Limb (tissue), 2 donors: ENCODE data around the gene CPNE1.

Source experiments
- DNase-seq, 2 donors: peaks; one replicate each; pipeline ENCODE4 v3.0.0-alpha.2; 2016; ENCODE audit errors: extremely low spot score in 2 of 2

The CPNE1 gene

DNA sequence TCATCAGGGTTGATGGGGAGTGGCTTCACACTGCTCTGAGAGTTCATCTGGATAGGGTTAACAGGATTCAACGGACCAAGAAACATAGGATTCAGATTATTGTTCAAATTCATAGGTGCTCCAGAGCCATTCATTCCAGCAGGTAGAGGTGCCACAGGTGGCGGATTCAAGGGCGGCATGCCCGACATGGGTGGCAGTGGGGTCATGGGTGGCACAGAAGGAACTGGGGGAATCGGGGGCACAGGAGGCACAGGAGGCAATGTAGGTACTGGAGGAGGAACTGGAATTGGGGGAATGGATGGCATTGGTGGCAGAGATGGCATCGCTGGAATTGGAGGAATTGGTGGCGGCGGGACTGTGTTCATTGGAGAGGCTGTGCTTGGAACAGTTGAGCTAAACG is 10.3 kb downstream of the CPNE1 start:
- DNase-seq: no peak

DNA sequence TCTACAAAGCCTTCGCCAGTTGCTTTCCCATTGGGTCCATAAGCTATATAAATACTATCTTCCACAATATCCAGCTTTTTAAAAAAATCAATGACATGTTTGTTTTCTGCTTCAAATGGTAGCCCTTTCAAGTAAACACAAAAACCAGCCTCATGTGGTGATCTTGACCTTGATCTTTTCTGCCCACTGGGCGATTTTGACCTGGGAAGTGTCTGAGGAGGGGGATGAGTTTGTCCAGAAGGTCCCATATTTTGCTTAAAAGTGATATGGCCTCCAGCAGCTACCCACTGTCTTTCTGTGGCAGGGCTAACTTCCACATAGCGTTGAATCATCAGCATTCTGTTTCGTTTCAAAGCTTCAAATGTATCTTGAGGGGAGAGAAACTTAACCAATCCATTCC is 10.8 kb downstream of the CPNE1 start:
- no peak for DNase-seq

- DNase-seq: no peak
Measured at GRCh38 chr20:35653430-35653734, 11.3 kb downstream of the CPNE1 start.

DNA sequence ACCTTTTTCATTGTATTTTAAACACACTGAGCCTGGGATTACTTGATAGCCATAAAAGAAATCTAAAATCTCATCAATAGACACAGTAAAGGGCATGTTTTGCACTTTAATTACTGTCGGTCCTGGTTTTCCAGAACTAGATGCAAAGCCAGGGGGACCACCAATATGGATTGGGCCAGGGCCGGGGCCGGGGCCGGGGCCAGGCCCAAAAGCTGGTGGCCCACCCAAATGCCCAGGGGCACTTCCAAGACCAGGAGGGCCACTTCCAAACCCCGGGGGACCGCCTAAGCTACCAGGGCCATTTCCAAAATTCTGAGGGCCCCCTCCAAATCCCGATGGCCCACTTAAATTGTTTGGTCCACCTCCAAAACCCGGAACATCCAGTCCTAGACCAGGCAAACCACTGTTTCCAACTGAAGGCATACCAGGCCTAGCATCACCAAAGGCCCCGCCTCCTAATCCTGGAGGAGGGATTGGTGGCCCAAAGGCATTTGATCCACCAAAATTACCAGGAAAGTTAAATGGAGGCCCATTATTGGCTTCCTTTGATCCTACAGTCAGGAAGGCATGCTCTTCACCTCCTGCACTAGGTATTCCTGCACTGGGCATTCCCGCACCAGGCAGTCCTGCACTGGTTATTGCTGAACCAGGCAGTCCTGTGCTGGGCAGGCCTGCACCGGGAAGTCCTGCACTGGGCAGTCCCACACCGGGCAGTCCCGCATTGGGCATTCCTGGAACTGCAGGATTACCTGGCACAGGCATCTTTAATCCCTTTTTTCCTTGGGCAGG is 11.9 kb downstream of the CPNE1 start:
- DNase-seq: no peak

DNA sequence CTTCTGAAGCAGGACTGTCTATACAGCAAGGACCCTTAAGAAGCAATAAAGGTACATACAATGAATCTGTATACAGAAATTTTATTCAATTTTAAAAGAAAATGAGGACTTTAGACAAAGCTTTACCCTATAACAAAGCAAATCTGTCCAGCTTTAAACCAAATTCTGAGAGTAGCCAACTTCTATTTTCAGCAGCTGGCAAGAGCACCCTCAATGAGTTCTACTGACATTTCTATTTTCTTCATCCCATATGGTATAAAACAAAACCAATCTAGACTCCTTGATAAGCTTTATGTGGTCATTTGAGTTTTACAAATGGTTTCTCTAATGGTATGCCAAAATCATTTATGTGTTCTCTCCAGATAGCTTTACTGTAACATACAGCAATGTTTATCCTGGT is 12.7 kb downstream of the CPNE1 start:
- no peak for DNase-seq

- DNase-seq: no peak
Measured at GRCh38 chr20:35650632-35651031, 14.1 kb downstream of the CPNE1 start.

DNA sequence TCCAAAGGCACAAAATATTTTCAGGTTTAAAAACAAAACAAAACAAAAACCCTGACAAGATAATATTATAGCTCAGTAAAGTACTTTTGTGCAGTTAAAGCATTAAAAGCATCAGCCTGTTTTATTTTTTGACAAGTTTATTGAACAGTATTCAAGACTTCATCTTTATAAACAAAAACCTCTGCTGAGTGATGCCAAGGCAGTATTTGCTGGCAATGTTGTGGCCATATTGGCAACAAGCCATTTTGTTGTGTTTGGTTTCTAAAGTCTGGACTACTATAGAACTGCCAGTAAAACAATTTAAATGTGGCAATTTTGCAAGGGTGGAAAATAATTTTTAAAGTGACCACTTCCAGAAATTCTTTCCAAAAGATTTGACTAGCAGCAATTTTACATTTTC is 15.9 kb downstream of the CPNE1 start:
- no peak for DNase-seq

GRCh38 chr20:35644806-35645205 is 19.9 kb downstream of the CPNE1 start:
- DNase-seq: no peak

DNA sequence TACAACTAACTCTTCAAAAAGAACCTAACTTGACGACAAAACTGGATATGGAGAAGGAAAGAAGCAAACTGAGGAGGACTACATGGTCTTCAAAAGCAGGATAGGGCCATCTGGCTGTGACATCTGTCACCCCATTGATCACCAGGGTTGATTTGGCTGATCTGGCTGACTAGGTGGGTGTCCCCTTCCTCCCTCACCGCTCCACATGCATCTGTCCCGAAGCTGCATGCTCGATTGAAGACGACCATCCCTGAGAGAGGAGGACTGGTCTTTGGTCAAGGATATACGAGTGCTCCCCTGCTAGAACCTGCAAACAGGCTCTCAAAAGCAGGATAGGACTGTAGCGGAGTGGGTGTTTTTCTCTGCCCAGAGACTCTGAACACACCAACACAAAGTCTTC is 21.7 kb downstream of the CPNE1 start:
- DNase-seq: no peak

- DNase-seq: no peak
Measured at GRCh38 chr20:35641743-35642142, 23.0 kb downstream of the CPNE1 start.

DNA sequence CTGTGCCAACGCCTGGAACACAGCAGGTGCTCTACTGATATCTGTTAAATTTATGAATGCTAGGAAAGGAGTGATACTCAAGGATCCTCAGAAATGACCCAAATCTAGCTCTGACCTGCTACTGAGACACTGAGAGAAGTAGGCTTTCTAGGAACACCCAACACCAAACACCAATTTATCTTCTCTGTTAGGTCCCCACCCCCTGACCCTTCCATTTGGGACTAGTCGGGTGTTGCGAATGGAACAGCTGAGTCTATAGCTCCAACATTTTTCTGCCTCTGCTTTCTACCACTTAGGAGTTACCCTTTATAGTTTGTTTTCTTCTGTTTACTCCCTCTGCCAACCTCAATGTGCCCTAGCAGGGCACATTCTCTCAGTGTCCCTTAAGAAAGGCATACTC is 24.0 kb downstream of the CPNE1 start:
- no peak for DNase-seq

GRCh38 chr20:35638751-35639150 is 25.9 kb downstream of the CPNE1 start:
- no peak for DNase-seq

DNA sequence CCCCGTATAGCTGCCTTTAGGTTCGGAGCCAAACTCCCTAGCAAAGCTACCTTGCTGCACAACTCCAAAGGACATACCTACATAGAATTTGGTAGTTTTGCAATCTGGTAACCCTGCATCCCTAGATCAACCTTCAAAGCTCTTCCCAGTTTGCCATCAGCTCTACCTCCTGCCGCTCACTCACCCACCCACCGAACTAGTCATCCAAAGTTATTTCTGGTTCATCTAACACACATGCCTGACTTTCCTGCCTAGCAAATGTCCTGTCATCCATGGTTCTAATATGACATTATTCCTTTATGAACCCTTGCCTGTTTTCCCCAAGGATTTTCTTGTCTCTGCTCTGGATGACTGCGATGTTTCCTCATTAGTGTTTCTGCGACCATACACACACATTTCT is 27.4 kb downstream of the CPNE1 start:
- DNase-seq: no peak

GRCh38 chr20:35636095-35636494 is 28.6 kb downstream of the CPNE1 start:
- DNase-seq: no peak

- no peak for DNase-seq
Measured at GRCh38 chr20:35635652-35636051, 29.0 kb downstream of the CPNE1 start.

GRCh38 chr20:35632539-35633115 is 32.1 kb downstream of the CPNE1 start:
- DNase-seq: no peak

DNA sequence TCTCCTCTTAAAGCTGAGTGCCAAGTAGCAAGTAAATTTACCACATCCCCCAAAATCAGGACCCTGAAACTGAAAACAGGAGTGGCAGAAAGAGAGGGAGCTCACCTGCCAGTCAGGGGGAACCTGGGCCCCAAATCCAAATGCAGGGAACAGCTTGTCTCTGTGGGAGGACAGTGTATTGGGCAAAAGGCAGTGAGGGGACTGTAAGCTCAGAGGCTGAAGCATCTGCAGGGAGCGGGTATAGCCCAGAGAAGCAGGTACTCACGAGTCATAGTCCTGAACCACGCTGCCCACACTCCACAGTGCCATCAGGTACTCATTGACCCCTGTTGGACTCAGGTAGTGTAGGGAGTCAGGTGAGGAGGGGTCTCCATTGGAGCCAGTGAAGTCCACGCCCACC is 34.1 kb downstream of the CPNE1 start:
- no peak for DNase-seq

- DNase-seq: no peak
Measured at GRCh38 chr20:35629427-35630145, 35.1 kb downstream of the CPNE1 start.

DNA sequence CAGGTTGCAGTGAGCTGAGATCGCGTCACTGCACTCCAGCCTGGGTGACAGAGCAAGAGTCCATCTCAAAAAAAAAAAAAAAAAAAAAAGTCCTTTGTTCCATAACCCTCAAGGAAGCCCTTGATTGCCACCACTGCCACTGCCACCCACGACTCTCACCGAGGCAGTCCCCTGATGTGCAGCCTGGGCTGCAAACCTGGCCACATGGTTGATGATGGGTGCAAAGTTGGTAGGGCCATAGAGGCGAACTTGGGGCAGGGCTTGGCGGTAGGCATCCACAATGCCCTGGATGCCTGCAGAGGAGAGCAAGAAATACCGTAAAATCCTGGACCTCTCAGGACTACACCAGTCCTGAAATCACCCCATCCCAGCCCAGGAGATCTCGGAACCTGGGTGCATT is 37.6 kb downstream of the CPNE1 start:
- DNase-seq: no peak

GRCh38 chr20:35626386-35627001 is 38.2 kb downstream of the CPNE1 start:
- DNase-seq: no peak

DNA sequence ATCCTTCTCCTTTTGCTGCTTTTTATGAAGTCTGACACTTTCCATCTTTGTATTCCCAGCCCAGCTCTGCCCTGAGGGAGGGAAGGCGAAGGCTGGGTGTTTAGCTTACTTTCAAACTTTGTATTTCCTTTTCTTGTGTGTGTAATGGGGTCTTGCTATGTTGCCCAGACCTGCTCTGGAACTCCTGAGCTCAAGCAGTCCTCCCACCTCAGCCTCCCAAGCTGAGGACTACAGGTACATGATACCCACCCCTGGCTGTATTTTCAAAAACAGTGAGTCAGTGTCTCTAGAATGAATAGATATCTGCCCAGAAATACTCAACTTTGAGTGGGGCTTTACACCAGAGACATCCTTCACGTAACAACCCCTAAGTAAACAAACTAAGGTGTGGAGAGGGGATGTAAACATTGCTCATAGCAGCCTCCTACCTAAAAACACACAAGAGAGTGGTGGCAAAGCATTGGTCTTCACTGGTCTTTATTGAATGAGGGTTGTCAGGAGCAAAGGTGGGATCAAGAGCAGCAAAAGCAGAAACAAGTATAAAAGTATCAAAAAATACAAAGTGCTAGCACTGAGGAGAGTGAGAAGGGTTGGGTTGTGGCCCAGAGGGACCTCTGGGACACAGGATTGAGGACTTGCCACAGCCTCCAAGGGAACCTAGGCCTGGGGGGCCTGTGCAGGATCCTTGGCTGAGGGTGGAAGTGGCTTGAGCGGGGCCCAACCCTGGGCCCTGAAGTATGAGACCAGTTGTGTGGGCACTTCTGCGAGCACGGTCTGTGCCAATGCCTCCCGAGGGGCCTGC is 38.9 kb downstream of the CPNE1 start:
- no peak for DNase-seq

DNA sequence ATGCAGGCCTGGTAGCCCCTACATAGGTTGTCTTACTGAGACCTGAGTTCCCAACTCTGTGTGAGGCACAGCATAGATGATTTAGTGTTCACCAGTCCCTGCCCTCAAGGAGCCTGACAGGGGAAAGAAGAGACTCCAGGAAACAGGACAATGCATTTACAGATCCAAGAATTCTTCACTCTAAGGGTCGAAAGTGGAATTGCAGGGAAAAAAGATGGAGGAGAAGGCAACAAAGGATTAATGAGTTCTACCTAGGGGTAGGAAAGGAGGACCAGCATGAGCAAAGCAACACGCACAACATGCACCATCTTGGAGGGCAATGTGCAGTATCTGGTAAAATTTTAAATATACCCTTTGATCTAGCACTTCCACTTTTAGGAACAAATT is 43.1 kb downstream of the CPNE1 start:
- no peak for DNase-seq
